H1 (cell line): ENCODE measurements around the gene MEN1.

Experiments
- CTCF ChIP-seq, 3 experiments: IDR thresholded peaks; 1 replicate in 2 of 3; 2 replicates in 1 of 3; pipeline versions ENCODE4 v1.5.1 to v1.6.1; 2011; ENCODE audit warnings: low read length in 3 of 3, mild to moderate bottlenecking in 3 of 3, inconsistent platforms in 2 of 3, low read depth in 1 of 3, moderate library complexity in 1 of 3; ENCODE audit not compliant: insufficient read depth in 1 of 3; ENCODE audit errors: control extremely low read depth in 1 of 3
- TCF12 ChIP-seq: IDR thresholded peaks from 2 replicates; pipeline ENCODE4 v1.6.1; 2011; ENCODE audit warnings: low read depth, mild to moderate bottlenecking, low read length

- TF ChIP-seq CTCF (IDR thresholded peaks at IDR 0.05; ENCODE audit: control extremely low read depth in 1 of 3, insufficient read depth in 1 of 3, low read depth in 1 of 3, low read length in 3 of 3) (no peak), TCF12 (no peak)
Measured at GRCh38 chr11:64757549-64758329, 52.6 kb downstream of the MEN1 start.
